WTC11 (cell line): Measurements from ENCODE around the gene ANAPC4.

ENCODE experiments used
- ARID4B ChIP-seq: sonication (generic); formaldehyde crosslinking; IDR thresholded peaks from 2 replicates; pipeline ENCODE4 v1.8.0; 2023; ENCODE audit warnings: missing genetic modification reagents, mild to moderate bottlenecking, borderline replicate concordance
- CTCF ChIP-seq: fragments of 200-600 bp; IDR thresholded peaks from 2 replicates; pipeline ENCODE4 v1.8.0; 2022; ENCODE audit warnings: antibody characterized with exemption
- ESRRA ChIP-seq: sonication (generic); formaldehyde crosslinking; IDR thresholded peaks from 2 replicates; pipeline ENCODE4 v1.8.1; 2022; ENCODE audit warnings: mild to moderate bottlenecking, missing genetic modification reagents, borderline replicate concordance
- KAT7 ChIP-seq: sonication (generic); formaldehyde crosslinking; IDR thresholded peaks from 2 replicates; pipeline ENCODE4 v1.8.1; 2023; ENCODE audit warnings: missing genetic modification reagents, mild to moderate bottlenecking, borderline replicate concordance
- STAT6 ChIP-seq: sonication (generic); formaldehyde crosslinking; conservative IDR thresholded peaks from 2 replicates; pipeline ENCODE4 v1.8.1; 2023; ENCODE audit warnings: mild to moderate bottlenecking, low read depth, missing genetic modification reagents, moderate library complexity
- ZNF121 ChIP-seq: sonication (generic); formaldehyde crosslinking; IDR thresholded peaks from 2 replicates; pipeline ENCODE4 v1.8.0; 2023; ENCODE audit warnings: missing genetic modification reagents

- TF ChIP-seq ZNF121: no peak
- TF ChIP-seq CTCF: no peak
- no peak for TF ChIP-seq ESRRA (CRISPR knock-in tag)
- no peak for TF ChIP-seq STAT6
- TF ChIP-seq KAT7 (CRISPR knock-in tag): no peak
- no peak for TF ChIP-seq ARID4B
These were observed 53.6 kb downstream of the ANAPC4 start for GRCh38 chr4:25430630-25431029.
